A673 (cell line): ENCODE data around the gene CELF4. TPM values are rescaled to one million over a fixed set of nuclear protein-coding genes. Genes with fewer than 3 reads are reported as not detected.

Experiments used
- BruUV-seq: library from RNA; stranded (reverse); fragments of 400-500 nt; replicated peaks from 2 replicates; lab custom pipeline; 2021; lab: Mats Ljungman, UMichigan
- CTCF ChIA-PET: fragments of 300-600 bp; sonication (Branson Sonifier 250); formaldehyde crosslinking; loops from one replicate; lab custom pipeline; 2022; ENCODE audit warnings: antibody characterized with exemption; lab: Charles Lee
- POLR2A ChIA-PET: fragments of 300-600 bp; sonication (Branson Sonifier 250); formaldehyde crosslinking; loops from one replicate; lab custom pipeline; 2022; ENCODE audit warnings: antibody characterized with exemption; ENCODE audit not compliant: low non-redundant PET; lab: Charles Lee
- DNase-seq: peaks from one replicate; pipeline ENCODE4 v3.0.0-alpha.2; 2015; ENCODE audit warnings: low spot score
- H3K27ac ChIP-seq: fragments of 200-600 bp; sonication (generic); 2 replicates; pipeline ENCODE4 v1.5.1; 2016; ENCODE audit warnings: mixed run types, low read depth, mild to moderate bottlenecking, mixed read lengths, antibody characterized with exemption, low read length; ENCODE audit not compliant: poor library complexity, severe bottlenecking
- H3K27me3 ChIP-seq: fragments of 200-600 bp; sonication (generic); replicated peaks from 2 replicates; pipeline ENCODE4 v1.6.1; 2017; ENCODE audit warnings: mixed run types, low read depth, mild to moderate bottlenecking, mixed read lengths, antibody characterized with exemption, low read length; ENCODE audit not compliant: insufficient read depth, poor library complexity
- H3K36me3 ChIP-seq: fragments of 200-600 bp; sonication (generic); 2 replicates; pipeline ENCODE4 v1.6.1; 2016; ENCODE audit warnings: mixed run types, mild to moderate bottlenecking, mixed read lengths, antibody characterized with exemption, low read length; ENCODE audit not compliant: insufficient read depth, poor library complexity, severe bottlenecking
- H3K4me1 ChIP-seq: fragments of 200-600 bp; sonication (generic); 2 replicates; pipeline ENCODE4 v1.6.1; 2017; ENCODE audit warnings: mixed run types, mild to moderate bottlenecking, mixed read lengths, antibody characterized with exemption, low read length; ENCODE audit not compliant: insufficient read depth, poor library complexity, severe bottlenecking
- H3K4me3 ChIP-seq: fragments of 200-600 bp; sonication (generic); 2 replicates; pipeline ENCODE4 v1.5.1; 2016; ENCODE audit warnings: low read depth, mixed run types, mild to moderate bottlenecking, mixed read lengths, low read length; ENCODE audit not compliant: poor library complexity, severe bottlenecking
- H3K9me3 ChIP-seq: fragments of 200-600 bp; sonication (generic); 2 replicates; pipeline ENCODE4 v1.6.1; 2016; ENCODE audit warnings: mixed run types, low read depth, mild to moderate bottlenecking, mixed read lengths, antibody characterized with exemption, low read length; ENCODE audit not compliant: poor library complexity, severe bottlenecking
- CTCF ChIP-seq: fragments of 300-800, 200-600 bp; sonication (generic); conservative IDR thresholded peaks from 2 replicates; pipeline ENCODE4 v1.5.1; 2017; ENCODE audit warnings: low read depth, mild to moderate bottlenecking, antibody characterized with exemption, low read length, moderate library complexity, mixed read lengths
- EZH2 ChIP-seq: fragments of 200-600 bp; sonication (generic); IDR thresholded peaks from 2 replicates; pipeline ENCODE4 v1.6.1; 2017; ENCODE audit warnings: borderline replicate concordance, low read depth, mild to moderate bottlenecking, mixed read lengths, antibody characterized with exemption, low read length; ENCODE audit not compliant: poor library complexity, severe bottlenecking
- intact Hi-C: fragments of 100-400 bp; cut with micrococcal nuclease; formaldehyde crosslinking; loops from one replicate; pipeline ENCODE4 v1.10.0; 2022; ENCODE audit not compliant: unreplicated experiment
- total RNA-seq: library from RNA; stranded (reverse); gene quantifications from 2 replicates; pipeline ENCODE4 v1.2.3, GENCODE V29; 2021

The CELF4 gene
- total RNA-seq, 1 experiment from 2014 or later = not detected

GRCh38 chr18:37492952-37493351 is 72.6 kb downstream of the CELF4 start:
- ChIA-PET POLR2A (no interaction called here), CTCF (no interaction called here)
- BruUV-seq = no TSS peak
- Histone ChIP-seq H3K27ac (no peak overlapping the region), H3K4me3 (no peak overlapping the region), H3K4me1 (no peaks in the 10 kb centered on the region), H3K36me3 (no peaks in the 10 kb centered on the region), H3K27me3 (peaks cover 69% of the 10 kb centered on the region), H3K9me3 (no peaks in the 10 kb centered on the region)
- DNase-seq = no peak
- TF ChIP-seq CTCF = no peak
- no peak for TF ChIP-seq EZH2
- intact Hi-C loops = no loop called here

- TF ChIP-seq EZH2 (no peak), CTCF (no peak)
- no peak overlapping the region for H3K27ac ChIP-seq
- H3K9me3 ChIP-seq = no peaks in the 10 kb centered on the region
- no peak for DNase-seq
- no TSS peak for BruUV-seq
- intact Hi-C loops = no loop called here
- ChIA-PET CTCF (interaction anchor here (0.6 kb wide), 1 partner anchor 53 kb away, joined by 3 read pairs; no protein-coding TSS in a partner anchor), POLR2A (no interaction called here)
- peaks cover 83% of the 10 kb centered on the region for H3K27me3 ChIP-seq
- no peaks in the 10 kb centered on the region for H3K4me1 ChIP-seq
- no peak overlapping the region for H3K4me3 ChIP-seq
- H3K36me3 ChIP-seq = no peaks in the 10 kb centered on the region
These were observed 74.1 kb downstream of the CELF4 start for GRCh38 chr18:37491526-37491925.

GRCh38 chr18:37489998-37490397 is 75.6 kb downstream of the CELF4 start:
- Histone ChIP-seq H3K9me3 (no peaks in the 10 kb centered on the region), H3K4me1 (no peaks in the 10 kb centered on the region), H3K27me3 (peaks cover 94% of the 10 kb centered on the region), H3K36me3 (no peaks in the 10 kb centered on the region), H3K4me3 (no peak overlapping the region), H3K27ac (no peak overlapping the region)
- TF ChIP-seq EZH2 = no peak
- TF ChIP-seq CTCF = no peak
- BruUV-seq = no TSS peak
- DNase-seq = no peak
- ChIA-PET CTCF (no interaction called here), POLR2A (no interaction called here)
- intact Hi-C loops = no loop called here
